KOPT-K1 (cell line): ENCODE data around the gene ARID5B.

Experiments used
- H3K27ac ChIP-seq: fragments of 200-600 bp; sonication (generic); 2 replicates; pipeline ENCODE4 v1.5.1; 2016; ENCODE audit warnings: antibody characterized with exemption, mild to moderate bottlenecking, low read depth, low read length; ENCODE audit not compliant: poor library complexity, severe bottlenecking
- H3K36me3 ChIP-seq: fragments of 200-600 bp; sonication (generic); 2 replicates; pipeline ENCODE4 v1.5.1; 2017; ENCODE audit warnings: antibody characterized with exemption, mild to moderate bottlenecking, low read length, moderate library complexity; ENCODE audit not compliant: insufficient read depth
- H3K9me3 ChIP-seq: fragments of 200-600 bp; sonication (generic); 2 replicates; pipeline ENCODE4 v1.5.1; 2017; ENCODE audit warnings: antibody characterized with exemption, low read length, mild to moderate bottlenecking; ENCODE audit not compliant: insufficient read depth, poor library complexity, severe bottlenecking

Gene ARID5B

DNA sequence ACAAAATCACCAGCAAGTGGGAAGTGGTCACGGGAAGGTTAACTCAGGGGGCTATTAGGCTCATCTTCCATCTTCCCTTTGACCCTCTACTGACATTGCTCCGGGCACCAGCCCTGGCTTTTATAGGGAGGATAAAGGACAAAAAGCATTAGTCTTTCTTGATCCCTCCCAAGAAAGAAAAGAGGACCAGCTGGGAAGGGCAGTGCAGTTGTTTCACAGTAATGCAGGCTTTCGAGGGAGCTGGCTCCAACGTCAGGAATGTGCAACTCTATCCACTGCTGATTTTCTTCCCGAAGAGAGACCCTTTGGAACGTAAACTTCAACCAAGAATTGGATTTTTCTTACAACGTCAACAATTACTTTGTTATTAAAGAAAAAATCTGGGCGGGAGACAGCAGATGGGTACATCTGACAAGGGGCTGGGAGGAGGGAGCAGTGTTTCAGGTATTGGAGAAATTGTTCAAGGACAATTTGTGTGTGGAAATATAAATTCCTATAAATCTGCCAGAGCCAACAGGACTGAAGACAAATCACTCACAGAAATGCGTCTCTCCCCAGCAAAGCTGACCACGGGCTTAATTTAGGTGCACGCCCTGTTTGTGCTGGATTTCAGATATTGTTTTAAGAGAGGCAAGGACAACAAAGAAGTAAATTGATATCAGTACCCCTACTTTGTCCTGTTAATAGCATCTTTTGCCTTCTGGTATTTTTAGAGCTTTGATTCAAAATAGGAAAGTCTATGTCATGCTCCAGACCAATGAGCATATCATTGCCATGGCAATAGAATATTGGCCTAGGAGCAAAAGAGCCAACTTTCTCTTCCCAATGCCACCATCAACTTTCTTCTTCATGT, 23.4 kb upstream of the ARID5B start:
- Histone ChIP-seq H3K36me3 (no peaks in the 10 kb centered on the region), H3K9me3 (no peaks in the 10 kb centered on the region), H3K27ac (no peak overlapping the region)

DNA sequence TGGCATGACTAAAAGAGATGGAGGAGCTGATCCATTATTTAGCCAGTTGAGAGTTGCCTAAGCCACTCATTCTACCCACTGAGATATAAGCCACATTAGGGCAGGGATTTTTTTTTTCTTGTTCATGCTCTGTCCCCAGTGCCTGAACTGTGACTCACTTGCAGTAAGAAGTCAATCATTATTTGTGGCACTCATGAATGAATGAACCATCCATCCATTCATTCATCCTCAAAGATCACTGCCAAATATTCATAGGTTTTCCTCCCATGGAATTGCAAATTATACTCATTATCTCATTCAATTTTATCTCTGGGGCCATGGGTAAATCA, 22.8 kb upstream of the ARID5B start:
- H3K9me3 ChIP-seq, result no peaks in the 10 kb centered on the region

DNA sequence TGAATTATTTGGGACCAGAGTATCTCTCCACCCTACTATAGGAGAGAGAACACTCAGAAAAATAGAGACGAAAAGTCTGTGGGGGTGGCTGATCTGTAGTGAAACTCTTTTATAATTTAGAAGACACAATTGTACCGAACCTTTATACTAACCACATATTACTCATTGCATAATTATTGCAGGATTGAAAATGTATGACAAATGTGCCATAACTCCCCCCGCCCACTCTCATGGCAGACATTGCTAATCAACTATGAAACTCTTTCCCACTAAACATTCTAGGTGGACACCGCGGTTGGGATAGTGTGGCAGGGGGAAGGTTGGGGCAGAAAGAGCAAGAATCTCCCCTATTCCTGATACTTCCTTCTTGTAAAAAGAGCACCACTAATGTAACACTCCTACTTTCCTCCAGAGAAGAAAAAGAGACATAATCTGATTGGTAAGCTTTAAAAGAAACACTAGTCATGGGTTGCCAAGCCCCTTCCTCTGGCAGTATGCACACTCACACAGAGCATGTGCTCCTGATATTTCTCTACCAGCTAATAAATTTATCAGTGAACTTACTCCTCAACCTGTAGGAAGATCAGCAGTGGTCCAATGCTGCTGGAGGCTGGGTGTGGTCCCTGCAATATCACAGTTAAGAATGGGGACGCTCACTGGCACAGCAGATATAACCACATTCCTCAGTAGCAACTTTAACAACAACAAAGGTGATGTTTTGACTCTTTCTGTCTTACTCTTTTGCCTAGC, 18.7 kb upstream of the ARID5B start:
- Histone ChIP-seq H3K36me3 (no peaks in the 10 kb centered on the region), H3K9me3 (no peaks in the 10 kb centered on the region), H3K27ac (no peak overlapping the region)

More for the DNA sequence above, 22.8 kb upstream of the ARID5B start:
- Histone ChIP-seq H3K36me3 (no peaks in the 10 kb centered on the region), H3K27ac (no peak overlapping the region)

DNA sequence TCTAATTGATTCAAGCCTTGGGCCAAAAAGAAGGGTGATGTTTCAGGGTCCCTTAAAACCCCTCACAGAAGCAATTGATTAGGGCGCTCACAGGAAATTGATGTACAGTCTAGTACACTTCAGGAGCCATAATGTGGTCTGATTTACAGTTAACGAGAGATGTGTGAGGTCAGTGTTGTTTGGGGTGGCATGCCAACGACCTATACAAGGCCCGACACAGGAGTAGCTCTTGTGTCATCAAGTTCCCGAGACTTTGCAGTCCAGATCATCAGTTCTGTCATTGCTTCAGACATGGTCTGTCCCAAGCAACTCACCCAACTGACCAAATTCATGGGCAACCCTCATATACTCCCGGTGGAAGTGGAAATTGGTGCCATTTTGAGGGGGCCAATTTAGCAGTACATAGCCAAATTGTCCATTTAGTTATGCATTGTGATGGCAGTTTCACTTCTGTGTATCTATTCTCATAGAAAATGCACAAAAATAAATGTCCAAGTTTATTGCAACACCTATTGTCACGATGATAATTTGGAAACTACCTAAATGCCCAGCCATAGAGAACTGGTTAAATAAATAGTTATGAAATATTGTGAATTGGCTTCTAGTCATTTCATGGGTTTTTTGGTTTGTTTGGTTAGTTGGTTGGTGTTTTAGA, 18.0 kb upstream of the ARID5B start:
- Histone ChIP-seq H3K27ac (no peak overlapping the region), H3K36me3 (no peaks in the 10 kb centered on the region), H3K9me3 (no peaks in the 10 kb centered on the region)

DNA sequence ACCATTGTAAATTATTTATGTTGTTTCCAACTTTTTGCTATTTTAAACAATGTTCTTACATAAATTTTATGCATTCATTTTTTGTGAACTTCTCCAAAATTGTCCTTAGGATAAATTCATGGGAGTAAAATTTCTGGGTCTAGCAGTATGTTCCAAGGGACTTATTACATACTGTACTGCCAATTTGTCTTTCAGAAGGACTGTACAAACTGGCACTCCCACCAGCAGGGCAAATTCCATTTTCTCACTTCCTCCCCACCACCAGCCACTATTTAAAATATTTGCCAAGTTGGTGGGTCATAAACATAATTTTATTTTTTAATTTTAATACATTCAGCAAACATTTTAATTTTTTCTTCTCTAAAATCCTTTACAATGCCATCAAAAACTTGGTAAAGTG, 13.7 kb upstream of the ARID5B start:
- no peaks in the 10 kb centered on the region for H3K9me3 ChIP-seq

DNA sequence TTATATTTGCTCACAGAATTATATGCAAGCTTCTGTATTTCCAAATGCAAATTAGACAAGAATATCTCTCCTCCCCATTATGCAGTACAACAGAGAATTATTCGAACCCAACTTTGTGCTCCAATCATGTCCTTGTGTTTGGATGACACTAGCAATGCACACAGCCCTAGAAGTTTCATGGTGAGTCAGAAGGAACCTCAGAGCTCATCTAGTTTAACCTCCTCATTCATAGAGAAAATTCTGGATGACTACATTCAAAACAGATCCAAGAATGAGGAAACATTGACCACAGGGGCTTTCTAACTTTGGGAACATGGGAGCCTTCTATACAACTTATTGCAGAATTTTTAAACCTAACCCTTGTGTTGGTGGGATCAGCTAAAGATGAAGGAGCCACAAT, 12.8 kb upstream of the ARID5B start:
- H3K27ac ChIP-seq, result no peak overlapping the region
- no peaks in the 10 kb centered on the region for H3K36me3 ChIP-seq
- H3K9me3 ChIP-seq, result no peaks in the 10 kb centered on the region

More for the DNA sequence above, 13.7 kb upstream of the ARID5B start:
- H3K36me3 ChIP-seq, result no peaks in the 10 kb centered on the region
- no peak overlapping the region for H3K27ac ChIP-seq

DNA sequence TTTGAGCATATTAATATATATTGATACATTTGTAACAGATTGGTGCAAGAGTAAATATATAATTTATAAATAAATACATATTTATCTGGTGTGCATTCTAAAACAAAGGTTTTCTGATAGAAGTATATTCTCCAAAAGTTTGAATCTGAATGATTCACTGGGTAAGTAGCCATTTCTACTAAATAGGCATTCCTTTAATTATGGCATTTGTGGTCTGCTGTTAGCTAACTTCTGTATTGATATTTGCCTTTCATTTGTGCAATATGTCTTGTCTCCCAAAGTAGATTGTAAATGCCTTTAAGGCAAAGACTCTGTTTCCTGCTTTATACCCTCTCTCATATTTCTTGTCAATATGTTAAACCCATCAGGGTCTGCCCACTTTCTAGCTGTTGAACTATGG, 11.1 kb upstream of the ARID5B start:
- Histone ChIP-seq H3K9me3 (no peaks in the 10 kb centered on the region), H3K27ac (no peak overlapping the region), H3K36me3 (no peaks in the 10 kb centered on the region)

DNA sequence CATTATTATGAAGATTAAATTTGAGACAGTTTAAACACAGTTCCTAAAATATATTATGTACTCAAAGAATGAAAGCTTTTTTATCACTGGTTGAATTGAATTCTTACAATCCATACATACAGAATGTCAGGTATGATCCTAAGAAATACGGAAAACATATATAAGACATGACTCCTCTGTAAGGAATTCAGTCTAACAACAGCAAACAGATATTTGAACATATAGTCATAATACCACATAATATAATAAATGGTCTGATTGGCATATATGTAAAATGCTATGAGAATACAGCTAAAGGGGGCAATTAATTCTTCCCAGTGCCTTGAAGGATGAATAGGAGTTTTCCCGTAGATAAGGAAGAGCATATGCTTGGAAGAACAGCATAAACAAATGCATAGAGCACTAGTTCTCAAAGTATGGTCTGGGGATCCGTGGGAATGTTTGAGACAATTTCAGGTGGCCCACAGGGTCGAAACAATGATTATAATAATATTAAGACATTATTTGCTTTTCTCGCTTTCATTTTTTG, 10.6 kb upstream of the ARID5B start:
- H3K9me3 ChIP-seq, result no peaks in the 10 kb centered on the region
- no peaks in the 10 kb centered on the region for H3K36me3 ChIP-seq
- no peak overlapping the region for H3K27ac ChIP-seq

DNA sequence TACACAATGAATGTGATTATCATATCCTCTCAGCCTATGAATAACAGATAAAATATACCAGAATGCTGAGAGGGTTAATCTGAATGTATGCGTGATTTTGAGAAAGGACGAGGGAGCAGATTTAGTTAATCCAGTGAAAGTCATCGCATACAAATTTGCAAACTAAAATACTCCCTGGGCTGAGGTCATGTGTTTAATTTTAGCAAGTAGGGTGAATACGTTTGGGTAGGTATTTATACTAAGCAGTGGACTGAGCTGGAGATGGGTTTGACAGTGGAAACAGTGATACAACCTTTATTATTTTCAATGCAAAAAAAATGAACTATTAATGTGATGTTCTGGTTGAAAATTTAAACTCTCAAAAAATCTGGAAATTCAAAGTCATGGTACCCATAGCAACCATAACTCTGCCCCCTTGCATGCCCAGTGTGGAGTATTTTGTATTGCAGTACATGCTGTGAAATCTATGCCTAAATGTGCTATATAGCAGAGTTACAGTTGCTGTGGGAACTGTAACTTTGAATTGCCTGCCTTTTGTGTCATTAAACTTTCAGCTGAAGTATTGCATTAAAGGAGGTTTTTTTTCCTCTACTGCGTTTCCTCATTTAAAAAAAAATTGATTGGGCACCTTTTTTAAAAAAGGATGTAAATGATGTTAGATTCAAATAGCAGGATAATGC, 9.5 kb upstream of the ARID5B start:
- no peaks in the 10 kb centered on the region for H3K9me3 ChIP-seq
- H3K27ac ChIP-seq, result no peak overlapping the region
- H3K36me3 ChIP-seq, result no peaks in the 10 kb centered on the region

DNA sequence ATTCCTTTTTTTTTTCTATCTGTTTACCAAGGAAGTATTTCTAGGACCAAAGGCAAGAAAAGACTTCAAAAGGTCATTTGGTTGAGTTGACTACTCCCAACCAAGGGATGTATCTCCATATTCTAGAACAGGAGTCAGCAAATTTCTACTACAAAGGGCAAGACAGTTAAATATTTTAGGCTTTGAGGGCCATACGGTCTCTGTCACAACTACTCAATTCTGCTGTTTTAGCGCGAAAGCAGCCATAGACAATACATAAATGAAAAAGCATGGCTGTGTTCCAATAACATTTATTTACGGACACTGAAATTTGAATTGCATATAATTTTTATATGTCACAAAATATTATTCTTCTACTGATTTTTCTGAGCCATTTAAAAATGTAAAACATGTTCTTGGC, 8.5 kb upstream of the ARID5B start:
- no peak overlapping the region for H3K27ac ChIP-seq
- H3K9me3 ChIP-seq, result no peaks in the 10 kb centered on the region

DNA sequence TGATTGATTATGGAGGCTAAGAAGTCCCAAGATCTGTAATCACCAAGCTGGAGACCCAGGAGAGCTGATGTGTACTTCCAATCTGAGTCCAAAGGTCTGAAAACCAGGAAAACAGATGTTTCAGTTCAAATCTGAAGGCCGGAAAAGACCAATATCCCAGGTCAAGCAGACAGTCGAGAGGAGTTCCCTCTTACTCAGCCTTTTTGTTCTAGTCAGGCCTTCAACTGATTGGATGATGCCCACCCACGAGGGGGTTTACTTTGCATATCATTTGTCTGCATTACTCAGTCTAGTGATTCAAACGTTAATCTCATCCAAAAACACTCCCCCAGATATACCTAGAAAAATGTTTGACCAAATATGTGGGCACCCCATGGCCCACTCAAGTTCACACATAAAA, 7.4 kb upstream of the ARID5B start:
- no peak overlapping the region for H3K27ac ChIP-seq
- no peaks in the 10 kb centered on the region for H3K36me3 ChIP-seq
- H3K9me3 ChIP-seq, result no peaks in the 10 kb centered on the region

More for the DNA sequence above, 8.5 kb upstream of the ARID5B start:
- no peaks in the 10 kb centered on the region for H3K36me3 ChIP-seq

DNA sequence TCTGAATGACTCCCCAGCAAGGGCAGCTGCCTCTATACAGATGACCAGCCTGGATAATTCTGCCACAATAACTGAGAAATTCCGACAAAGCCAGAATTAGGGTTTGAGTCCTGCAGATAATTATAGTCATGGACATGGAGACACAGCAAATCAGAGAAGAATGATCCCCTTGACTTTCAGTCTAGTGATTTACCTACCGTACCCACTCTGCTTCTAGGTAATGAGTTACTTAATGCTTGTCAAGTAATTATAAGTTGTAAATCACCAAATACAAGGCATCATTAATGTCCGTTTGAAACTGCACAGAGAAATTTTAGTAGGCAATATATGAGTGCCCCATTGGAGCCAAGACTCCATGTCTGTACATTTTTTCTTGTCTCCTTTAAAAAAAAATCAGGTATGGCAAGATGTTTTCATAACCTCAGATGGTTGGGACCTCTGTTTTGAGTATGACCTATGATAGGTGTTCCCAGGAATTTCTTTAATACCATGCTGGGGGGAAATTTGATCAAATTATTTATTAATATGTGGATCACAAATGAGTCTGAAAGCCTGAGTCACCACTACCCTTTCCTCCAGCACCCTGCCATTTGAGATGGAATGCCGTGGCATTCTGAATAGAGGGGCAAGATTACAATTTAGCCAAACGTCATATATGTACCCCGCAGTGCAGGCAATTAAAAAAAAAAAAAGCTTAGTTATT, 5.5 kb upstream of the ARID5B start:
- no peak overlapping the region for H3K27ac ChIP-seq
- no peaks in the 10 kb centered on the region for H3K9me3 ChIP-seq
- H3K36me3 ChIP-seq, result no peaks in the 10 kb centered on the region

DNA sequence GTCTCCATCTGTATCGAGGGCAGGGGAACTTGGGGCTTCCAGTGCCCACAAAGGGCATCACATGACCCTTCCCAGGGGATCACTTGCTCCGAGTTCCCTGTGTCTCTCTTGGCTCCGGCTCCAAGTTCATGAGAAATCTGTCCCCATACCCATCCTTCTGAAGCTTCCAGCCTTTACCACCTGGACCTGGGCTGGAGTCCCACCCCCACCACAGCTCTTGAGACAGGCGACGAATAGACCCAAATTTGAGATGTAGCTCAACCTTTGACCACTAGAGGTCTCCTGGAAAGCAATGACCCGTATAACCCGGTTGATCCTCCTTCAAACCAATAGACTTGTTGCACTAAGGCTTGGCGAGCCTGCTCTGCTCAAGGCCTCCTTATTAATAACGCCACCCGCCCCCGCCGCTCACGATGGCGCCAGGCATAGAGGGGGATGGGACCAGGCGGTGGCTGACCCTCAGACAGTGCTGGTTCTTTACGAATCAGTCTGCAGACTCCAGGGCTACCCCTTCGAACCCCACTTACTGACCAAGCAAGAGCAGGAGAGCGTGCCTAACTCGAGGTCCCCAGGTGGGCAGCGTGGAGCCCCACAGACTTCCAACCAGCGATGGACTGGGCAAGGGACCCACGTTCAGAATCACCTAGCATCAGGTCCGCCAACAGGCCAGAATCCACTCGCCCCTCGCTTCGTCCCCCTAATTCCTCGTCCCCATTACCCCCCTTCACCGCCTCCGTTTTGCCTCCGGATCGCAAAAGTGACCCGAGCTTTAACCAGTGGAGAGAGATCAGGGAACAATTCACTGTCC, 4.4 kb upstream of the ARID5B start:
- Histone ChIP-seq H3K36me3 (no peaks in the 10 kb centered on the region), H3K9me3 (no peaks in the 10 kb centered on the region), H3K27ac (peak overlapping the region; percentile 94)
